Left colon (tissue), 2 donors: ENCODE data around the gene MYL5. TPM values are rescaled to one million over a fixed set of nuclear protein-coding genes. Genes with fewer than 3 reads are reported as not detected.

Experiments used
- ATAC-seq: fragments of 200-7000 bp; cut with Tn5 transposase; one replicate; pipeline ENCODE4 v1.9.1; 2020; ENCODE audit warnings: mild to moderate bottlenecking, moderate library complexity
- DNase-seq, 2 donors: peaks; one replicate each; pipeline ENCODE4 v3.0.0-alpha.2; 2020
- intact Hi-C, 2 donors: fragments of 100-400 bp; cut with DNase I in 1 of 2; cut with micrococcal nuclease in 1 of 2; formaldehyde crosslinking; loops; one replicate each; pipeline versions ENCODE4 v1.11.2 to v1.14.0; 2022; cut with DNase I, micrococcal nuclease
- total RNA-seq, 2 donors: library from RNA; stranded (reverse); fragmentation: NEBNext Ultra II Directional; extraction: Animal tissue kit (Norgen Biotek cat#: 25700); gene quantifications; one replicate each; pipeline ENCODE4 v1.2.1, GENCODE V29; 2021
- donor health status: DM: no; HTN: no; CAD: no.
- donor health status: DM: yes; HTN: yes; CAD: no.

Gene MYL5
- total RNA-seq, 2 donors from 2014 or later: 30.0 to 37.1 TPM

DNA sequence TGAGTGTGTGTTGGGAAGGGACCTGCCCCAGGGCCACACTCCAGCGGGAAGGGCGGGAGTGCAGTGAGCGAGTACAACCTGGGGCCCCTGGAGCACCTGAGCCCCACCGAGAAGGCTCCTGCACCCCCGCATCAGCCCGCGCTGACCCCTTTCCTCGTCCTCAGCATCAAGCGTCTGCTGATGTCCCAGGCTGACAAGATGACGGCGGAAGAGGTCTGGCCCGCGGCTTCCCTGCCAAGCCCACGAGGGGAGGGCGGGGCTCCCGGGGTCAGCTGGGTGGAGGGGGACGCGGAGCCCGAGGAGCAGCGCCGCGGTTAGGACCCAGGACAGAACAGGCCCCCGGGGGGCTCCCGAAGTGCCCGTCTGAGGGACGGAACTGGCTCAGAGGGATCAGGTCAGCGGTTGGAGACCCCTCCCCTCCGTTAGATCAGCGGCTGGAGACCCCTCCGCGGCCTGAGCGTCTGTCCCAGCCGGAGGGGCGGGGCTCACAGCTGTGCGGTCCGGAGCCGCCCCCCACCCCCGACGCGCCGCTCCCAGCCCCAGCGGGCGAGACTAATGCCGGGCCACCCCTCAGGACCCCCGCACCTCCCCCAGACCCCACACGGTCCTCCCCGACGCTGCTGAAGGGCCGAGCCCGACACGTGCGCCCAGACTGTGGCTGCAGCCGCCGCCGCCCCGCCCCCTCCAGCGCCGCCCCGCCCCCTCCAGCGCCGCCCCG lies 6.7 kb downstream of the MYL5 start:
- intact Hi-C loops: no loop called here
- DNase-seq: peak; percentile 74
- peak; percentile 1 for ATAC-seq

DNA sequence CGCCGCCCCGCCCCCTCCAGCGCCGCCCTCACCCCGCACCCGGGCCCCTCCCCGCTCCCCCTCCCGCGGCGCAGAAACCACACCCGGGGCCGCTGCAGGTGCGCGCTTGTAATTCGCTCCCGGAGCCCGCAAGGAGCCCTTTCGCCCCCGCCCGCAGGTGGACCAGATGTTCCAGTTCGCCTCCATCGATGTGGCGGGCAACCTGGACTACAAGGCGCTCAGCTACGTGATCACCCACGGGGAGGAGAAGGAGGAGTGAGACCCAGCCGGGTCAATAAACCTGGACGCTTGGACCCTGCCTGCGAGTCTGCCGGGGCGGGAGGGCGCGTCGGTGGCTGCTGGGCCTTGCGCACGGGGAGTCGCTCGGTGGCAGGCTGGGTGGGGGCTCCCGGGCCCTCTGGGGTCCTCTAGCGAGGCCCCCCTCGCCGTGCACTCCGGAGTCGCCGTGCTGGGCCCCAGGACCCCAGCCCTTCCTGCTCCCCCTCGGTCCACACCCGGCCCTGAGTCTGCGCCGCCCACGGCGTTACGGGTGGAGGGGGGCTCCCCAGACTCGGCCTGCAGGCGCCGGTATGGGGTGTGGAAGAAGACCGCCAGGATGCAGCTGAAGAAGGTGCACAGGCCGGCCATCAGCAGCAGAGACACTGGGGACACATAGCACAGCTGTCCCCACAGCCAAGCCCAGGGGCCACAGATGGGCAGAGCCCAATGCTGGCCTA lies 7.6 kb downstream of the MYL5 start:
- ATAC-seq: peak; percentile 54
- intact Hi-C loops: no loop called here
- peak; percentile 83 to 85 for DNase-seq

DNA sequence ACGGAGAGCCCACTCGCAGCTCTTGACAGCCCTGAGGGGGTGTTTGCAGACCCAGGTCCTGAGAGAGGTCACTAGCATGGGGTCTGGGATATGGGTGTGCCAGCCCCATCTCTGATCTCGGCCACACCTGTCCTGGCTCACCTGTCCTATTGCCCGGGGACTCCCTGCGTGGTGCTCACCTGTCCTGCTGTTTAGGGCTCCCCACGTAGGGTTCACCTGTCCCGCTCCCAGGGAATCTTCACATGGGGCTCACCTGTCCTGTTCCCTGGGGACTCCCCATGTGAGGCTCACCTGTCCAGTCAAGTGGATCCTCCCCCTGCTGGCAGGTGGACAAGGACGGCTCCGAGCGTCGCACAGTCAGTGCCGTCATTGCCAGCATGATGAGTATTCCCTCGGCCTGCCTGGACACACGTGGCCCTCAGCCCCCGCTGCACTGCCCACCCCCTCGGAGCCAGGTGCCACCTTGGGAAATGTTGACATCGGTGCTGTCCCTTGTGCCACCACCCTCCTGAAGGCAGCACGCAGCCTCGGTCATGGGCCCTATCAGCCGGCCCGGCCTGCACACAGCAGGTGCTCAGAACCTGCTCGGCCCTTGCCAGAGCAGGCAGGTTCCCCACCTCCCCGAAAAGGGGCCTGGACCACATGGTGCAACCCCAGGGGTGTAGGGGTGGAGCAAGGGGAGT lies 8.3 kb downstream of the MYL5 start:
- DNase-seq (no peak), ATAC-seq (peak; percentile 3)
- intact Hi-C loops: no loop called here

DNA sequence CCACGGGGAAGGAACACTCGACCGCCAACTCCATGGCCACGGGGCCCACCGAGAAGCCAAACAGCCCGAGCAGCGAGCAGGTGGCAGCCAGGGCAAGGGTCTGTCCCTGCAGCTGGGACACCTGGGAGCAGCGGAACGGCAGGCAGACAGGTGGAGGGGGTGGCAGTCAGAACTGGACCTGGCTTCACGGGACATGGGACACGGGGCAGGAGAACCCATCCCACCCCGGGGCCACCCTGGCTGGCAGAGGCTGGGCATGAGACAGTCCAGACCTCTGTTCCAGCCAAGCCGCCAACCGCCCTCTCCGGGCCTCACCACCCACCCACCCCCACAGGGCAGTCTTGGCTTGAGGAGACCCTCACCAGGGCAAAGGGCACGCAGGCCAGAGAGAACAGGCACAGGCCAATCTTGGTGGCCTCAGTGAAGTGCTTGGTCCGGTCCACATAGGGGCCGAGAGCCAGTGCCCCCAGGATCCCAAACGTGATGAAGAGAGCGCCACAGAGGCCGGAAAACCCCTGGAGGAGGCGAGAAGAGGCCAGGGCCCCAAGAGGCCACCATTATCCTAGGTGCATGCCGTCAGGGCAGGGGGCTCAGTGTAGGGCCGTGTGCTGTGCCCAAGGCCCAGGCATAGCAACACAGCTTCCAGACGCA lies 9.0 kb downstream of the MYL5 start:
- intact Hi-C loops: no loop called here
- DNase-seq: no peak
- ATAC-seq: no peak

- DNase-seq (peak; percentile 69 to 80), ATAC-seq (peak; percentile 25)
- intact Hi-C loops: no loop called here
These were observed 9.8 kb downstream of the MYL5 start for GRCh38 chr4:683982-684622.

GRCh38 chr4:684623-685327 lies 10.4 kb downstream of the MYL5 start:
- ATAC-seq: no peak
- intact Hi-C loops: no loop called here

GRCh38 chr4:685679-686412 lies 11.5 kb downstream of the MYL5 start:
- intact Hi-C loops: no loop called here
- ATAC-seq (no peak), DNase-seq (peak in 1 of 2 donors; percentile 5)

More at GRCh38 chr4:684623-685327, 10.4 kb downstream of the MYL5 start:
- DNase-seq: no peak

- ATAC-seq: no peak
- intact Hi-C loops: no loop called here
- no peak for DNase-seq
These were observed 12.2 kb downstream of the MYL5 start for GRCh38 chr4:686413-687040.

DNA sequence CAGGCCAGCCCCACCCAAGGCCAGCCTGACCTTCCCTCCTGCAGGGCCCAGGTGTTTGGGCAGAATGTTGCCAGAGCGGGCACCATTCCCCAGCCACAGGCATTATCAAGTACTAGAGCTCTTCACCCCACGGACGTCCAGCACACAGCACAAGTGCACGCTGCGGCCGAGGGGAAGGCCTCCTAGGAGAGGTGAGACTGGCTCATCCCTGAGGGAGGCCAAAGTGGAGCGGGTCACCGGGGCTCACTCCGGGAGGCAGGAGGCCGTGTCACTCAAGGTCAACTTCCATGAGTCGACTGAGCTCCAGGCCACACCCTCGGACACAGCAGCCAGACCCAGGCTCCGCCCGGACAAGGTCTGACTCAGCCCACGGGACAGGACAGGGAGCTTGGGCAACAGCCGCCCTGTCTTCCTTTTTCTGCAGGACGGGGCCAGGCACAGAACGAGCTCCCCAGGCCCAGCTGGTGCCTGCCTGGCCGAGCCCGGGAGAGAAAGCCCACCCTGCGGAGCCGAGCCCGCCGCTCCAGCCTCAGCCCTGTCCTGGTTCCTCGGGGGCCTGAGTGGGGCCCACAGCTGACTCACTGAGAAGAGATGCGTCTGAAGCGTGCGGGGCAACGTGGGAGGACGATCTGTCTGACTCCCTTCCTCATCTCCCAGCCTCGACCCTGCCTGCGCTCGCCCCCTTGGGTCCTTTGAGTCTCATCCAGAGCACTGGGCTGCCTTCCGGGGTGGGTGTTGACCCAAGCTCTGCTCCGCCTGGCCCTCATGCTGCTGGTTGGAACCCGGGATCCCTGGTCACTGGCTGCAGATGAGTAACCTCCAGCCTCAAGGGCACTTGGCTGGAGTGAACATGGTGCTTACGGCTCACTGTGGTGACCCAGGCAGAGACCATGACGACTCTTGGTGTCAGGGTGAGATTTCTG lies 13.0 kb downstream of the MYL5 start:
- DNase-seq: peak; percentile 87 to 96
- intact Hi-C loops: no loop called here
- peak; percentile 77 for ATAC-seq

DNA sequence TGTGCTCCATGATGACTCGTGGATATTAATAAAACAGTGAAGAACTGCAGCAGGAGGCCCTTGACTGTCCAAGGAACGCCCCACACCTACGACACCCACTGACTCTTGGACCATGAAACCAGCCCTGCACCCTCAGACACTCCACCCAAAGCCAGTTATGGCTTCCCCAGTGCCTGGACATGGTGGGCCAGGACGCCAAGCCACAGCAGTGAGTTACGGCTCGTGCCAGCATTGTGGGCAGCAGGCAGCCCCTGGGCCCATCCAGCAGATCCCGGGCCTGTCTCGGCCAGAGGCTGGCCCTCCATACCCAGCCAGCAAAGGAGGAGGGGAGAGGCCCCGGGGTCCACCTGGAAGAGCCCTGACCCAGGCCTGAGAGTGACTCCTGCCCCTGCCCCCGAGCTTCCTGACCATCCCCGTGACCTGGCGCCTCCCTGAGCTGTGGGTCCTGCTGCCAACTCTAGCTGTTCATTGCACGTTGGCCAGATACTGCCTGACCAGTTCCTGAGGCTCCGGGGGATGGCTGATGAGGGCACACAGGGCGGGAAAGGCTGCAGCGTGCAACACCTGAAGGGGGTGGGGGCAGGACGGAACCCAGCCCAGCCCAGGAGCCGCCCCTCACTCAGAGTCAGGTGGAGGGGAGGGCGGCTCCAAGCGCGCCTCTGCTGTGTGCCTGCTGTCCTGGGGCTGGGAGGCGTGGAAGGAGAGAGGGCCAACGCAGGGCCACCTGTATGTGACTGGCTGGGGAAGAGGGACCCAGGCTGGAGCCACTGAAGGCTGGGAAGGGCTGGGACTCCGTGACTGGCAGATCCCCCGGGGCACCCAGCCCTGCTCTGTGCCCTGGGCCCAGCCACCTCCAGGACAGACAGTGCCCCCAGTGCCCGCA lies 13.9 kb downstream of the MYL5 start:
- intact Hi-C loops: no loop called here
- ATAC-seq (peak; percentile 38), DNase-seq (peak in 1 of 2 donors; percentile 58)

- intact Hi-C loops: no loop called here
- no peak for DNase-seq
- ATAC-seq: peak; percentile 27
These were observed 14.7 kb downstream of the MYL5 start, which contains the start of gene SLC49A3 for GRCh38 chr4:688854-689681. SLC49A3 (minus strand) TSS chr4:689151; CDS start chr4:689127, 24 bp downstream.

DNA sequence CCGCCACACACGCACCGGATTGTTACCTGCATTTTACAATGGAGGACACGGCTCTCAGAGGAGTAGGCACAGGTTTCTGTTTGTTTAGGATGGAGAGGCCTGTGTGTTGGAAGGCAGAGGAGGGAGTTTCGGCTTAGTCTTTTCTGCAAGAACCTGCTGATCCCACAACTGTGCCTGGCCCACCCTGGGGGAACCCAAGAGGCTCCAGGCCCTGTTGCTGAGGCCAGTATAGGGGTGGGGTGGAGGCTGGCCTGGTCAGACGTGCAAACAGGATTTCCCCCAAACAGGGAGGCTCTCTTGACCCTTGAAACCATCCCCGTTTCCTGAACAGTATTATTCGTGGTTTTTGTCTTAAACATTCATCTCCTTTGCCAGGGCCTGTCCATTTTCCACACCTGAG lies 15.4 kb downstream of the MYL5 start:
- no peak for ATAC-seq
- DNase-seq: no peak
- intact Hi-C loops: no loop called here

DNA sequence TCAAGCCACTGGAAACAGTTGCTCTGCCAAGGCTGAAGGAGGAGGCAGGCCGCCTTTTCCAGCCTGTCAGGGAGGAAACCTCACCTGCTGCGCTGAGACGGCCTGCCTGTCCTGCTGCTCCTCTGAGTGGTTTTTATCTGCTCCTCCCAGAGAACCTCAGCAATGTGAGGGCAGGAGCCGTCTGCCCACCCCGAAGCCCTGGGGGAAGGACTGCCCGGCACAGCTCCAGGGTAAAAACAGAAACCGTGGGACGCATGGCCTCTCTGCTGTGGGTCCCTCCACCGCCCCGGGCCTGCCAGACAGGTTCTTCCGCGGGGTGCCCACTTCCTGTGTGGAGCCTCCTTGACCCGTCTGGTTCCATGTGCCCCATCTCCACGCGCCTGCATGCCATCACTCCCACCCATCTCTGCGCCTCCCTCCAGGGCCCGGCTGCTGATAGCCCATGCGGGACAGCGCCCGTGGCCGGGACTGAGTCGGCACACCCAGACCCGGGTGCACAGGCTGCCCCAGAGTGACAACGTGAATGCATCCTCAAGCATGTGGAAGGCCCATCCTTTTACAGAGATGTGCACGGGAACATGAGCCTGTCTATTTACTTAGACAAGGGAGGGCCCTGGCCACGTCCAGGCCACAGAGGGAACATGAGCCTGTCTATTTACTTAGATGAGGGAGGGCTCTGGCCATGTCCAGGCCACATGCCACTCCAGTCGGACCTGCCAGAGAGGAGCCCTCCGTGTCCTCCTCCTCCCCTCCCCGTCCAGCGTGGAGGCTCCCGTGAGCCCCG lies 18.6 kb downstream of the MYL5 start:
- no peak for ATAC-seq
- intact Hi-C loops: no loop called here
- DNase-seq: no peak
